Breast epithelium (tissue), 4 donors: Measurements from ENCODE around the gene GNPTG. TPM values are rescaled to one million over a fixed set of nuclear protein-coding genes. Genes with fewer than 3 reads are reported as not detected.

ENCODE experiments used
- DNase-seq, 2 donors: peaks; one replicate each; pipeline ENCODE4 v3.0.0-alpha.2; 2019; ENCODE audit warnings: low spot score in 2 of 2
- H3K27ac ChIP-seq, 2 donors: fragments of 200-600 bp; sonication (generic) in 1 of 2; one replicate each; pipeline ENCODE4 v1.5.1; 2016 to 2019; ENCODE audit warnings: mild to moderate bottlenecking in 1 of 2
- H3K27me3 ChIP-seq, 2 donors: fragments of 200-600 bp; sonication (generic) in 1 of 2; one replicate each; pipeline versions ENCODE4 v1.5.1 to v1.6.0; 2017 to 2019; ENCODE audit warnings: control low read depth in 1 of 2, mild to moderate bottlenecking in 1 of 2
- H3K36me3 ChIP-seq: fragments of 200-600 bp; one replicate; pipeline ENCODE4 v1.5.1; 2019
- H3K4me1 ChIP-seq, 2 donors: fragments of 200-600 bp; sonication (generic); one replicate each; pipeline ENCODE4 v1.5.1; 2016 to 2019; ENCODE audit warnings: control low read depth in 1 of 2
- H3K4me3 ChIP-seq, 3 donors: fragments of 200-600 bp; sonication (generic); 1 replicate in 2 of 3; 2 replicates in 1 of 3; pipeline ENCODE4 v1.5.1; 2016 to 2019; ENCODE audit warnings: mild to moderate bottlenecking in 3 of 3, moderate library complexity in 2 of 3
- H3K9me3 ChIP-seq, 2 donors: fragments of 200-600 bp; sonication (generic) in 1 of 2; one replicate each; pipeline ENCODE4 v1.5.1; 2016 to 2019; ENCODE audit warnings: control low read depth in 1 of 2
- CTCF ChIP-seq, 3 donors: fragments of 450-650 bp; IDR thresholded peaks; one replicate each; pipeline ENCODE4 v1.5.1; 2016 to 2017; ENCODE audit warnings: antibody characterized with exemption in 3 of 3, mild to moderate bottlenecking in 3 of 3, moderate library complexity in 3 of 3
- POLR2A ChIP-seq: fragments of 450-650 bp; IDR thresholded peaks from one replicate; pipeline ENCODE4 v1.6.1; 2016; ENCODE audit warnings: antibody characterized with exemption, mild to moderate bottlenecking, moderate library complexity
- POLR2AphosphoS5 ChIP-seq, 3 donors: sonication (generic); formaldehyde crosslinking; IDR thresholded peaks; one replicate each; pipeline ENCODE4 v1.6.1; 2017; ENCODE audit warnings: antibody characterized with exemption in 3 of 3
- intact Hi-C: fragments of 100-400 bp; cut with DNase I; formaldehyde crosslinking; loops from one replicate; pipeline ENCODE4 v1.15.1; 2023; ENCODE audit warnings: low total_unique reads
- total RNA-seq, 3 donors: library from RNA; depleted of rRNA; stranded (reverse); fragments of >200 nt; gene quantifications; one replicate each; pipeline ENCODE4 v1.1.0, GENCODE V29; 2016

The GNPTG gene
- 10 to 100 TPM; 50.5 to 89.3 (median 58.4) TPM for total RNA-seq

GRCh38 chr16:1351582-1352362, at the start of gene GNPTG, which contains the start of gene TSR3:
Gene GNPTG (plus strand): TSS chr16:1351931. CDS start chr16:1351966, 35 bp downstream.
Gene TSR3 (minus strand): TSS chr16:1351878. CDS start chr16:1351804, 74 bp downstream.
- H3K4me1 ChIP-seq, result peaks cover 3 to 10% of the 10 kb centered on the region in 2 donors
- peak within 1 kb of the TSS; percentile 69 to 99 (median 84) for H3K4me3 ChIP-seq
- H3K27me3 ChIP-seq, result no peaks in the 10 kb centered on the region
- peak in 1 of 3 donors; percentile 11 for TF ChIP-seq CTCF (IDR thresholded peaks at IDR 0.05)
- peak; percentile 96 to 98 (median 96) for TF ChIP-seq POLR2AphosphoS5 (IDR thresholded peaks at IDR 0.05)
- TF ChIP-seq POLR2A, result no peak
- intact Hi-C loops, result no loop called here
- DNase-seq, result peak; percentile 79 to 82
- H3K36me3 ChIP-seq, result no peaks in the 10 kb centered on the region
- H3K9me3 ChIP-seq, result no peaks in the 10 kb centered on the region
- H3K27ac ChIP-seq, result peak within 1 kb of the TSS; percentile 46 to 57

- H3K9me3 ChIP-seq, result no peaks in the 10 kb centered on the region
- TF ChIP-seq CTCF (IDR thresholded peaks at IDR 0.05) (no peak), POLR2A (no peak), POLR2AphosphoS5 (IDR thresholded peaks at IDR 0.05) (no peak)
- no peaks in the 10 kb centered on the region for H3K27me3 ChIP-seq
- H3K27ac ChIP-seq, result no peak overlapping the region
- no peak for DNase-seq
- intact Hi-C loops, result no loop called here
- no peaks in the 10 kb centered on the region for H3K36me3 ChIP-seq
- H3K4me1 ChIP-seq, result no peaks in the 10 kb centered on the region
- no peak overlapping the region for H3K4me3 ChIP-seq
Measured at GRCh38 chr16:1305823-1306222, 45.9 kb upstream of the GNPTG start.

- Histone ChIP-seq H3K9me3 (no peaks in the 10 kb centered on the region), H3K36me3 (no peaks in the 10 kb centered on the region), H3K4me3 (no peak overlapping the region), H3K4me1 (peaks cover under 1 to 2% of the 10 kb centered on the region in 2 donors), H3K27me3 (no peaks in the 10 kb centered on the region), H3K27ac (no peak overlapping the region)
- DNase-seq, result no peak
- intact Hi-C loops, result no loop called here
- TF ChIP-seq POLR2A (no peak), CTCF (IDR thresholded peaks at IDR 0.05) (no peak)
Measured at GRCh38 chr16:1306334-1306733, 45.4 kb upstream of the GNPTG start.

- intact Hi-C loops, result loop anchor here (2.0 kb wide), 1 partner anchor 38 kb away; no protein-coding TSS in a partner anchor
- H3K9me3 ChIP-seq, result no peaks in the 10 kb centered on the region
- no peaks in the 10 kb centered on the region for H3K36me3 ChIP-seq
- H3K4me1 ChIP-seq, result peaks cover 18% of the 10 kb centered on the region in 2 donors
- H3K4me3 ChIP-seq, result peak overlapping the region; percentile 75 to 88 (median 78)
- H3K27me3 ChIP-seq, result no peaks in the 10 kb centered on the region
- TF ChIP-seq POLR2A (no peak), CTCF (IDR thresholded peaks at IDR 0.05) (no peak), POLR2AphosphoS5 (IDR thresholded peaks at IDR 0.05) (no peak)
- peak overlapping the region; percentile 97 for H3K27ac ChIP-seq
- no peak for DNase-seq
Measured at GRCh38 chr16:1308036-1308976, 43.4 kb upstream of the GNPTG start.
